Embryonic facial prominence (tissue), 1 donor: ENCODE data around the gene TSPAN5.

ENCODE experiments used
- DNase-seq: peaks from one replicate; pipeline ENCODE4 v3.0.0-alpha.2; 2016; ENCODE audit errors: extremely low spot score

The TSPAN5 gene

DNA sequence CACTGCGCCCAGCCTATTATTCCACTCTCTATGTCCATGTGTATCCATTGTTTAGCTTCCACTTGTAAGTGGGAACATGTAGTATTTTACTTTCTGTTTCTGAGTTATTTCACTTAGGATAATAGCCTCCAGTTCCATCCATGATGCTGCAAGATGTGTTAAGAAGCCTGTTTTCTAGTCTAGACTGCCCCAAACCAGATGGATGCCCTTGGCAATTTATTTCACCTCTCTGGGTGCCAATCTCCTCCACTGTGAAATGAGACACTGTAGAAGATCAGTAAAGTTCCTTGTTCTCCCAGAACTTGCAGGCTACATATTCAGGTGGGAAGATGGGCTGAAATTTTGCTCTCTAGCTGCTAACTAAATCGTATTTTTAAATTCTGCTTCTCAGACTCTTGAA, 72.8 kb downstream of the TSPAN5 start:
- DNase-seq, result no peak

DNA sequence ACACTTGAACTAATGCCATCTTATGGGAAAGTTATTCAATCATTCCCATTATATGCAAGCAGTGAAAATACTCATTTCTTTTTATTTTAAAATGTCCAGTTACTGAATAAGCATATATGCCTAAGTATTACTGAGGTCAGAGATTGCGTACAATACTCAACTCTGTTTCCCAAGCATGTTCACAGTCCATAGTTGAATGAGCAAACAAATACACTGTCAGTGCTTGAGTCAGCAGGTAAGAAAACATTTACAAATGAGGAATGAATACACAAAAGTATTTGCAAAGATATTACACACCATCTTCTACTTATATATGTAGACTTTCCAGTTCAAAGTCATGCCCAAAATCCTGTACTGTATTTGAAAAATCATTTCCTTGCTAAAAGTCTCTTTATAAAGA, 74.1 kb downstream of the TSPAN5 start:
- DNase-seq, result no peak

GRCh38 chr4:98583265-98583664, 75.1 kb downstream of the TSPAN5 start:
- DNase-seq, result no peak

GRCh38 chr4:98581126-98581525, 77.3 kb downstream of the TSPAN5 start:
- DNase-seq, result no peak

GRCh38 chr4:98577956-98578355, 80.5 kb downstream of the TSPAN5 start:
- no peak for DNase-seq

- DNase-seq, result no peak
These were observed 83.6 kb downstream of the TSPAN5 start for GRCh38 chr4:98574816-98575215.

- DNase-seq, result no peak
These were observed 84.6 kb downstream of the TSPAN5 start for GRCh38 chr4:98573791-98574190.

DNA sequence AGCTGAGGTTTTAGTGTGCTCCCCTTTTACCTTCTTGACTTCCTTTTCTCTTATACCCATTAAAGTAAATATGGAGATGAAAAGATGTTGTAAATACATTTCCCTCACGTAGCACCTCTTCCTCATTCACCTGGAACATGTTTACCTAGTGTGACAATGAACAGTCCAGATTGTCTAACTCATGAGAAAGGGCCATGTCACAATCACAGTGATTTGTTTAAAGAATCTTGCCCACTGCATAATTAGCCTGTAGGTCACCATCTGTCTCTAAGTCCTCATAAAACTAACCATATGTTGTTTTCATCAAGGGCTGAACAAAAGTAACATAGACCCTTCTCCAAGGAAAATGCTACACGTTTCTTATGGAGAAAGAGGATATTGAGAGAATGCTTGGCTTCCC, 85.7 kb downstream of the TSPAN5 start:
- DNase-seq, result no peak

GRCh38 chr4:98571161-98571786, 87.1 kb downstream of the TSPAN5 start:
- DNase-seq, result no peak

DNA sequence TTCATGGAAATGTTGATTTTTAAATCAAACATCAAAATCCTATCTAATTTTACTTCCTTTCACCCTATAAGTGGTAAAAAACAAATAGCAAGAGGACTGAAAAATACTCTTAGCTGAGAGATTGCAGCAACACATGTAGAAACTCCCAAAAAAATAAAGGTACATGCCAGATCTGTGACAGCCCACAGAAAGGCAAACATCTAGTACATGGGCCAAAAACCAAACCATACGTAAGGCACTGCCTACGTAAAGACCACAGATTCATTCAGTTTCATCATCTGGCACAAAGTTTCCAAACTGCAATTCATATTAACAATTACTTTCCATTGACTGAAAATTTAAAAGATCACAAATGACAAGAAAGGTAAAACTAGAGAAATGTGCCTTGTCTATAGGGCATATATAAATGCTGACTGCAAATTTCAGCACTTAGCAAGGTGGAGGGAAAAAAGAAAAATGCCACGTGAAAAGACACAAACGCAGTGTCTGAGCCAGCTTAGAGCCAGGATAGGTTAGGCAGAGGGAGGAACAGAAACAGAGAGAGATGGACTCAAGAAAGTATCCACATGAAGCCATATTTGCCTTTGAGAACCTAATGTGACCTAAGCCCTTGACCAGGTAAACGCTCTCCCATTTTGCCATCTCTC, 88.1 kb downstream of the TSPAN5 start:
- DNase-seq, result no peak

DNA sequence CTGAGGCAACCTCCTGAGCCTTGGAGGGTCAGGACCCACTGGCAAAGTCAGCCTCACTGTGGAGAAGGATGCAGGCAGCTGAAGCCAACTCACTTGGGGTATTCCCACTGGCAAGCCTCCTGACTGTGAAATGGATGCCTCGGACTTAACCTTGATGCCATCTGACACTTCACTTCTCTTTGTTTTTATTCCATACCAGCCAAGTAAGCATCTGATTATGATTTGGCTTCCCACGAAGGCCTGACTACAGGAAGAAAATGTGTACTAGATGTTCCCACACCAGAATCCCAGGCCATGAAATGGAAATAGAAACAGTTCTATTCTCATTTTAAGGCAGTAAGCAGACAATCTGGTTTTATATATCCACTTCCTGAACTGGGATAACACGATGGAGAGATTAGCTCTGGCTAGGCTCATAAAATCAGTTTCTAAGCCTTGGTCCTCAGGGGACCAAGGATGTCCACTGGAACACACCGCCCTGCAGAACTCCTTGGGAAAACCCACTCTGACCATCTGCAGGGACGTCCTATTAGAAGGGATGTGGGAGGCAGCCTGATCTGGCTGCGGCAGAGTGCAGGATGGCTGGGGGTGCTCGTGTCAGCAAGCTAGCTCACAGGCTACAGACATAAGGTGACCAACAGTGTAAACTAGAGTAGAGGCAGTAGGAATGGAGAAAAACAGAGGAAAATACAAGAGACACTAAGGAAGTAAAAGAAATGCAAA, 89.3 kb downstream of the TSPAN5 start:
- no peak for DNase-seq

- DNase-seq, result no peak
These were observed 90.8 kb downstream of the TSPAN5 start for GRCh38 chr4:98567611-98568010.

GRCh38 chr4:98566361-98567008, 91.9 kb downstream of the TSPAN5 start:
- DNase-seq, result no peak

DNA sequence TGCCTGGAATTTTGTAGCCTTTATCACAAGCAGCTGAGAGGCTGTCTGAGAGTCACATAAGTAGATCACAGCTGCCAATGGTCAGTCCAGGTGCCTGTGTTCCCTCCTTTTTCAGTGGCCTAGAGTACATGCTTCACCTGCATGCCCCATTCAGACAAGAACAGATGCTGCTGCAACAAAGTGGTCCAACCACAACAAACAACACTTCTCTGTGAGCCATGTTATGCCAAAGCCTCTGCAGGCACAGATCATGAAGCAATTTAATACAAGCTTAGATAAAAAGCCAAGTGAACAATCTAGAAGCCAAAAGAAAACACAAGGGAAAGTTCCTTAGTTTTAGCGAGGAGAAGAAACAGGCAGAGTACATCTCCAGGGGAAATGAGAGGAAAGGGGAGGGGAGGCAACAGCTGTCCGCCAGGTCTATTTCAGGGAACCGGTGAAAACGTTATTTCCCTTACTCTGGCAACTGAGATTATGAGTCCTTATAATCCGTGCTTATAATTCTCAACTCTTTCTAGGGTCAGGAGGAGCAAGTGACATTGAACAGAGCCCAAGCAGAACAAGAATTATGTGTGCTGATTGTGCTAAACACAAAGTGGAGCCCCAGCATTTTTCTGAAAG, 92.6 kb downstream of the TSPAN5 start:
- DNase-seq, result no peak

GRCh38 chr4:98564852-98565251, 93.6 kb downstream of the TSPAN5 start:
- DNase-seq, result no peak

DNA sequence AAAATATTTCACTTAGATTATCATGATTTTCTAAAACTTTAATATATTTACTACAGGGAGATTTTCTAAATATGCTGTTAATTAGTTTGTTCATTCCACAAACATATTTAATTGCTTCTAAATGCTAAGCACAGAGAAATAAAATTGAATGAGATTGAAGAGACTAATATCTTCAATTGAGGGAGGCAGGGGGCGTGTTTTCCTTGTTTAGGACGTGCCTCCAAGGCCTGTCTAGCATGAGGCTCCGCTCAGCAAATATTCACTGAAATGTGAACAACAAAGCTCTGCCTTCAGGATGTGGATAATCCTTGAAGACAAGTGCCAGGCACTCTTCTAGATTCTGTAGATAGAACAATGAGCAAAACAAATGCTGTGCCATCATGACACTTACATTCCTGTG, 98.1 kb downstream of the TSPAN5 start:
- DNase-seq, result no peak

DNA sequence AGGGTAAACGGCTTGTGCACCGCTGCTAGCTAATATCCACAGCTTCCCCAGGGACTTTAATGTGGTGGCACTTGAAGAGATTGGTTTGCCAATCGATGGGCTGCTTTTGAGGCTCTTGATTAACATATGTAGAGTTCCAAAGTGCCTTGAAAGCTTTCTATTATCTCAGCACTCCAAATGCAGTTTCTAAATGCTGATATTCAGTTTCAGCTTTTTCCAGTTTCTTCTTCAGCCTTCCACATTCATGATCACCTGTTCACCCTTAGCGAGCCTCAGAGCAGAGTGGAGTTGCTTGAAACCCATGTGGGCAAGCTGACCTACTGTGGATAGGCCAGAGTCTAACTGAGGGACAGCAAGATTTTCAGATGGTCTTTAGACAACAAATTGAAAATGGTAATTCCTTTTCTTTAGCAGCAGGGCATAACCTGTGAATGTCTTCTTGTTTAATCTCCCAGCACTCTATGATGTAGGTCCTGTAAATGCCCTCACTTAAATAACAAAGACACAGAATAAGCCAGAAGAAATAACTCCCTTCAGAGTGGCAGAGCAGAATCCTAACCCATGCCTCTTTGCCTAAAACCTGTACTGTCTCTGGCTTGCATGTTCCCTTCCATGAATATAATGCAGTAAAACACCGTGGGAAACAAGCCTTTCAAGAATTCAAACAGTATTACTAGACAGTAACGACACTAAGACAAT, 99.8 kb downstream of the TSPAN5 start:
- no peak for DNase-seq

DNA sequence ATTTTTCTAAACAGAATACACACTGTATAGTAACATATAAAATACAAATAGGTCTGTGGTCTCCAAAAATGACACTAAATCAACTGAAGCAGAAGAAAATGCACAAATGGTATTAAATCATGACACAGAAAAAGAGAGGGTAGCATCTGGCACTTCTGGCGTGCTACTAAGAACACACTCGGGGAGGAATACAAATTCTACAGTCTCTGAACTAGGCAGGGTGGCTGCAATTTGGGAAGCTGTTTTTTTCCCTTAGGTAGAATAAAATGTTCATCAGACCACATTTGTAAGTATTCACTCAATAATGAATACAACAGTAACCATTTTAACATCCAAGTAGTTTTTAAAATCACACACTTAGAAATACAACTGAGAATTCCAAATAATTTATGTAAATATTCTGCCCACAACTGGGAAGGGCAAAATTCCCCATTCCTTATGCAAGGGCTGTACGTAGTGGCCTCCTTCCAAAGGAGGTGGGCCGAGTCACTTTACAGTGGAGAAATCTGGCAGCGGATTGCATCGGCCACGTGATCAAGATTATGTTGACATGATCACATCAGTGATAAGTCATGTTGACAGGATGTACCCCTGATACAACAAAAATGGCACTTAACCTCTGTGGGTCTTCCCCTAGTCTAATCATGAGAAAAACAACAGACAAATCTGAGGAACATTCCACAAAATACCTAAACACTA, 101.1 kb downstream of the TSPAN5 start:
- DNase-seq, result no peak

DNA sequence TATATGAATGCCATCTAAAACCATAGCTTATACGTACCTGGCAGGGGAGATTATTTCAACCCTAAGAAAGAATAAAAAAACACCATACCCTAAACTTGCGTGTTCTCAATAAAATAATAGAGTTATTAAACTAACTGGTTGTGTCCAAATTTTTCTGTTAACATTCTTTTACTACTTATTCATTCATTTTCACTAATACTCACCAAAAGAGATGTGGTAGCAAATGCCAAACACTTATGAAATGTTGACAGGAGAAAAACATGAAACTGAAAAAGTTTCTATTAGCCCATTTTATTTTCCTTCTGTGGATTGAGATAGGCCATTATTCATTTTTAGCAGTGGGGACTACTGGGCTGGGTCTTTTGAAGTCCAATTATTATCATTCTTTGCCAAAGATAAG, 102.0 kb downstream of the TSPAN5 start:
- DNase-seq, result no peak

GRCh38 chr4:98555798-98556445, 102.5 kb downstream of the TSPAN5 start:
- DNase-seq, result no peak
